ENCODE results near the gene AKAP13.

The AKAP13 gene

DNA sequence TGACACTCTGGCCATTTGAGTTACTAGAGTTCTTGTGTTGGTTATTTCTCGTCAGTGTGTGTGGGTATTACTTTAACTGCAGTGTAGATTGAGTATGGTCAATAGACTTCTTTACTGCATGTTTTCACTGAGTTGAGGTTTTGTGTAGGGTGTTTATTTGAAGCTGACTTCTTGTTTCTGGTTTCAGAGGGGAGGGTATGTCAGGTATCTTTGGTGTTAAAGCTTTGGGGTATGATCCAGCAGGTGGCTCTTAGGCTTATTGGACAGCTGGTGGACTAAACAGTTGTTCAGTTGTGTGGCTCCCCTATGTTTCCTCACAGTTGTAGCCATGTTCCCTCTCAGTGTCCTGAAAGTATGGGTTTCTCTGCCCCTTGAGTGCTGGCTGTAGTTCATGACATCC lies 72.0 kb downstream of the AKAP13 start:
- no peak for DNase-seq

DNA sequence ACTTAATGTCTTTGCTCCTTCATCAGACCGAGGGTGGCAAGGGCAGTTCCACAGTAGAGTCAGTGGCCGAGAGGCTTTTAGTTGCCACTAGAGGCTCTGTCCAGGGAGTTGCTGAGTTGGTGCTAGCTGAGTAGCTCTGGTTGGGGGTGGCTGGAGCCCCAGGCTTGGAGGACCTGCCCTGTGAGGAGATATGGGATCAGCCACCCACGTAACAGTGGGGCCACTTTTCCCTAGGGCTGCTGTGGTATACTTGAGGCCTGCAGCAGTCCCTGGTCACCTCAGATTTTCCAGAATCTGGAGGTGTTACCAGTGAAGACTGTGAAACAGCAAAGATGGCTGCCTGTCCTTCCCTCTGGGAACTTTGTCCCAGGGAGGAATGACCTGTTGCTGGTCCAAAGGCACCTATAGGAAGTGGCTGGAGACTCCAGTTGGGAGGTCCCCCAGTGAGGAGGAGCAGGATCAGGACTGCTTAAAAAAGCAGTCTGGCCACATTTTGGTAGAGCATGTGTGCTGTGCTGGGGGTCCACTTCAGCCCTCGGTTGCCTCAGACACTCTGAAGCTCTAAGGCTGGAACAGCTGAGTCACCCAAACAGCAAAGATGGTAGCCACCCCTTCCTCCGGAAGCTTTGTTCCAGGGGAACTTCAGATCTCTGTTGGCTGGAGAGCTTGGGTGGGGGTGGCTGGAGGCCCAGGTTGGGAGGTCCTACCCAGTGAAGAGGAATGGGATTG lies 72.9 kb downstream of the AKAP13 start:
- no peak for DNase-seq

DNA sequence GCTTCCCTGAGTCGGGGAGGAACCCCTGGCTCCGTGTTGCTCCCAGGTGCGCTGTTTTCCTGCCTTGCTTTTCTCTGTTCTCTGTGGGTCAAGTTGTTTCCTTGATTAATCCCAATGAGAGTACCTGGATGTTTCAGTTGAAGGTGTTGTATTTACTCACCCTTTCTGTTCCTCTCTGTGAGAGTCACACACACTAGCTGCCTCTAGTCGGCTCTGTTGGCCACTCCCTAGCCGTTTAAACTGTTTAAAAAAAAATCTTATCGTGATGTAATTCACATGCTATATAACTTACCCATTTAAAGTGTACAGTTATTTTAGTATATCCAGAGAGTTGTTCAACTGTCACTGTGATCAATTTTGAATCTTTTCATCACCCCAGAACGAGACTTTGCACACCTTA lies 74.0 kb downstream of the AKAP13 start:
- no peak for DNase-seq

DNA sequence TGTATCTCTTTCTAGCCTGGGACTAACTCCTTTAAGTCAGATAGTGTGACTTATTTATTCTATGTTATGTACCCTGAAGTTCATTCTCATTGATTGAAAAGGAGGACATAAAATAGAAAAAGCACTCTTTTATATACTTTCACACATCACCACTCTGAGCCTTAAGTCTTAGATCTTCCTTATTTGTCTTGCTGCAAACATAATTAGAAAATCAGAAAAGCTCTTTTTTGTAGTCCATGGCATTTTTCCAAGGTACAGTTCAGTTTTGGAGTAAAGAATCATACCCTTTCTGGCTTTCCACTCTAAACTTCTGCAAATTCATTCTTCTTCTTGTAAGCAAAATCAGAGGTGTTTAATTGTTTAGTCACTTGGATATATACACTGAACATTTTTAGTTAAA lies 75.5 kb downstream of the AKAP13 start:
- DNase-seq: no peak

DNA sequence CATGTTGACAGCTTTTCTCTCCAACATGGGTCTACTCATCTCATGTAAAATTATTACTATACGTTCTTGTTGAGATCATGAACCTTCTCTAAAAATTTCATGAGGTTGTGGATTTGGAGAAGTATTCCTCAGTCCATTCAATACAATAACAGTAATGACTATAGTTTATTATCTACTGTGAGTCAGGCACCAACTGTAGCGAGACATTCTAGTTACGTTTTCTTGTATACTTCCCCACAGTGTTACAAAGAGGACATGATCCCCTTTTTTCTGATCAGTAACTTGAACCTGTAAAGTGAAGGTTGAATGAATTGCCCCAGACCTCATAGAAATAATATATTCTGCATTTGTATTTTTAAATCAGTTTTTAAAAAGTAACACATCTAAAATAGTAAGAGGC lies 76.4 kb downstream of the AKAP13 start:
- DNase-seq: no peak

DNA sequence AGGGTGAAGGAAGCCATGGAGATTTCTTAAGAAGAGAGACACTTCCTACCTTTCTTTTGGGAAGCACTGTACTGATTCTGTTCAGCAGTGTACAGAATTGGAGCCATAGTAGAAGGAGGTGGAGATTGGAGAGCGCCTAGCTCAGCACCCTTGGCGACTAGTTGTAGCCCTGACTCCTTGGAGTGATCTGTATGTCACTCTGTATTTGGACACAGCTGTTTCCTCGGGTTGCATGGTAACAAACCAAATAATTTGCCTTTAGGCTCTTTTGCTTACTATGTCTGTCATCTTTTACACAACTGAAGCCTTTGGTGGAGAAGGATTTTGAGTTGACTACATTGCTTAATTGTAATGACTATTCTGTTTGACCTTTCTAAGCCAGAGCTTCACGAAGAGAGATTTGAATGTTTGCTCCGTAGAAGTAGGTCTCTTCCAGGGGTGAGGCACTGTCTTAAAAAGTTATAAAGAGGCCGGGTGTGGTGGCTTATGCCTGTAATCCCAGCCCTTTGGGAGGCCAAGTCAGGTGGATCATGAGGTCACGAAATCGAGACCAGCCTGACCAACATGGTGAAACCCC lies 77.1 kb downstream of the AKAP13 start:
- DNase-seq: peak; percentile 33

DNA sequence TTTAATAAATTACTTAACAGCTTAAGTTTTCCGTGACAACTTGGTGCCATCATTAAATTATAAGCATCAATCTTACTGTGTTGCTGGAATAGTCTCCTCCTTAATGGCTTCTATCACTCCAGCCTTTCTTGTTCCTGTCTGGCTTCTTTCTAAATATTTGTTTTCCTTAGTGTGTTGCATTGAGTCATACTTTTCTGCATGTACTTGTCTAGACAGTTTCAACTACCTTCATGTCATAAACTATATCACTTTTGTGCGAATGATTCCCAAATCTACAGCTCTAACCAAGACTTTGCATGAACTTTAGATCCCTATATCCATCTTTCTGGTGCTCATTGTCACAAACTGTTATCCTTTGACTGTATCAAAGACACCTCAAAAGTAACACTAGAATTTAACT lies 78.4 kb downstream of the AKAP13 start:
- DNase-seq: no peak

DNA sequence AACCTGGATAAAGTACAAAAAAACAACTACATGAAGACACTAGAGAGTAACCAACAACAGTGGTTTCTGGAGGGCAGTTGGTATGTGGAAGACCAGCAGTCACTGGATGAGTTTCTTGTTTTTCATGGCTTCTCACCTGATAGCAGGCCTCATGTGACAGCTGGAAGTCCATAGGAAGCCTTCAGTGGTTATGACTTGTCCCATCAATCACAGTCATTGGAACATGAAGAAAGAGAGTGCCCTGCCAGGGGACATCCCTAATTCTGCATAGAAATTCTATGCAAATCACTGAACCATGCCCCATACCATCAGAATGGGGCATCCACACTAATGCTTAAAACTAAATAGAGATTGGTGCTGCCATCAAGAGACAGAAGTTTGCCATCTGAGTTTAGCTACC lies 81.6 kb downstream of the AKAP13 start:
- peak; percentile 42 for DNase-seq

DNA sequence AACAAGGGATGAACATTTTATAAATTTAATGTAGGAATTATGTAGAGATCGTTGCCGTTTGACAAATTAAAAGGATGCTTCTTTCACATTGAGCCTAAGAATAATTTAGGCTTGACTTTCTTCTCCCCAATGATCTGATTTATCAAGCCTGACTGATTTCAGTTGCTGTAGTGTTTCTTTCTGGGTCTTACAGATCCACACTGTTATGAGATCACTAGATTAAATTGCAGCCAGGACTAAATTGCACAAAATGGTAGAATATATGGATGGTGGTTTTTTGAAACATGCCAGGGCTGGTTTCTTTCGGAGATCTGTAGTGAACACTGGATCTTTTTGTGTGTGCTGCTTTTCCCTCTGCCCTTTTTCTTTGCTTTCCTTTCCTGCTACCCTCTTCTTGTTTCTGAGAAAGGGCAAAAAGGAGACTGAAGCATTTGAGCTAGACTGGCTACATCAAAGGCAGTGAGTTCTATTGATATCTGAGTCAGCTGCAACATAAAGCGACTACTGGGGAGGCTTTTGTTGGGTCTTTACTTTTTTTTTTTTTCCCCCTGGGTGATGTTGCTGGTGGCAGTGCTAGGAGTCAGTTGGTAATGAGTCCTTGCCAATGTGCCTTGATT lies 83.0 kb downstream of the AKAP13 start:
- DNase-seq: peak; percentile 24

DNA sequence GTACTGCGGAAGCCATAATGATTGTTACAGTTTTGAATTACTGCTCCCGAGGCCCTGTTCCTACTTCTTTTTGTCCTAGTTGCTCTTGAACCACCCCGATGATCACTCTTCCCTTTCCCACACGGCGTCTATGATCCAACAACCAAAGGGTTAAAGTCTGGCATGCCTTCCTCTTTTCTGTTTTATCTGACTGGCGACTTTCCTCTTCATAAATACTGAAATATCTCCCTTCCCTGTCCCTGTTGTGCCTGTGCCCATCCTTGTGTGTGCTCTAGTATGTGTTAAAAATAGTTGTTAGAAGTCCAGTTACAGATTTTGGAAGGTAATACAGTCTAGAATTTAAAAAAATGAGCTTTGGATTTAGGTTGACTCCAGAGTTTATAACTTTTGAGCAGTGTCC lies 83.6 kb downstream of the AKAP13 start:
- no peak for DNase-seq

DNA sequence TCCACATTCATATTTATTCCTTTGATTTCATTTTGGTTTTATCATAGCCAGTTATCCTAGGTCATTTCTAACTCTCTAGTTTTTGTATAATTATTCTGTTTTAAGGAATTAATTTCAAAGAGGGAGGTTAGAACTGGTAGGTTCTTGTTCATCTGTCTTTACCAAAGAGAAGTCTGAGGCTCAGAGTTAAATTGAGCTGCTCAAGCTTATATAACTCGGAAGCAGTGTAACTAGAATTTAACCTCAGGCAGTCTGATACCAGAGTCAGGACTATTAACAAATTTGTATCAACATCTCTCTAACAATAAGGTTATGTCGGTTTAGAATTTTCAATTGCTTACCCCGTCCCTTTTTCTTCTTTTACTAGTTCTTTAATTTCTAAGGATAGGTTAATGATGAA lies 84.1 kb downstream of the AKAP13 start:
- no peak for DNase-seq

DNA sequence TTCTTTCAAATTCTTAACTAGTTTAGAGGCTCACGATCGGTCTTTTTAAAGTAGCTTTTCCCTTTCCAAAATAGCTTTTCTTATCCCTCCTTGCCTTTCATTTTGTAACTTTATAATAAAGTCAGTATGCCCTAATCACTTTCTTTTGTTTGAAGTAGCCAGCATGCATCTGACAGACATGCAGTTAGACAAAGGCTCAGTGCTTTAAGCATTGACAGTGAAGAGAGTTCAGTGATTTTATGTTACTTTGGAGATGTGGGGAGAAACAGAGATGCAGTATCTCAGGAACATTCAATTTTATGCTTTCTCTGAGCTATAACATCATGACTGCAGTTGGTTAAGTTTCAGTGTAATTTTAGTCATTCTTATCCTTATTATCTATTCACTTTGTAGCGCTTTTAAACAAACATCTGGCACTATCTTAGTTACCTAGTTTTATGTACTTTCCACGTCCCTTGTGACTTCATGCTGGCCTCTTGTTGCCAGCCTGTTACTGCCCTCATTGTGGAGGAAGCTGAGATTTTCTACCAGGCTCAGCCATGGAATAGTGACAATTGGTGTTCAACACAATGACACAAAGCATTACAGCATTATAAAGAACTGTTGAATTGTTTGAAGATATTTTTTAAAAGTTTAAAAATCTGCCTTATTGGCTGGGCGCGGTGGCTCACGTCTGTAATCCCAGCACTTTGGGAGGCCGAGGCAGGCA lies 90.3 kb downstream of the AKAP13 start:
- peak; percentile 68 for DNase-seq

DNA sequence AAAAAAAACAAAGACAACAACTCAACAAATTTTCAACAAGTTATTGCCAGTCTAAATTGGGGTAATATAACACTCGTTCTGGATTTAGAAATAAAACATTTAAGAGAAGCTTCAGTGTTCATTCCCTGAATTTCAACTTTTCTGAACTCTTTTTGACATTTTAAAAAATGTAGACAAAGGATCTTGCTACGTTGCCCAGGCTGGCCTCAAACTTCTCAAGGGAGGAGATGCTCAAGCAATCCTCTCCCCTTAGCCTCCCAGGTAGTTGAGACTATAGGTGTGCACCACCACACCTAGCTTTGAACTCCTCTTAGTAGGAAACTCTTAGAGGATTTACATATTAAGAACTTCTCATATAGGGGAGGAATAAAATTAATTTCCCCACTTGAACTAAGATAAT lies 91.9 kb downstream of the AKAP13 start:
- DNase-seq: no peak

DNA sequence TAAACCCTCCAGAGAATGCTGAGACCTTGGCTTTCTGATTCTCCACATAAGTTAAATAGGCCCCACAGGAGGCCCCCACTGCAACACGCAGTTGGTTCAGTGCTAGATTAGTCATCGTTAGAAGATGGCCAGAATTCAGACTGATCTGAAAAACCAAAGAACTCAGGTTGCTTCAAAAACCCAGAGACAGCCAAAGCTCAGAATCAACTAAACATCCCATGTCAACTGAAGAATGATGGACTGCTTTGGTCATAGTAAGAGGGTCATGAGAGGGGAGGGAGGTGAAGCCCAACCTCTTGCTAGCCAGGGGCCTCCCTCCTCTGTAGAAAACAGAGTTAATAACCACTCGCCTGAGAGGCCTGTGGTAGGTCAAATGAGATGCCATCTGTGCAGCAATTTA lies 93.1 kb downstream of the AKAP13 start:
- DNase-seq: peak; percentile 84

DNA sequence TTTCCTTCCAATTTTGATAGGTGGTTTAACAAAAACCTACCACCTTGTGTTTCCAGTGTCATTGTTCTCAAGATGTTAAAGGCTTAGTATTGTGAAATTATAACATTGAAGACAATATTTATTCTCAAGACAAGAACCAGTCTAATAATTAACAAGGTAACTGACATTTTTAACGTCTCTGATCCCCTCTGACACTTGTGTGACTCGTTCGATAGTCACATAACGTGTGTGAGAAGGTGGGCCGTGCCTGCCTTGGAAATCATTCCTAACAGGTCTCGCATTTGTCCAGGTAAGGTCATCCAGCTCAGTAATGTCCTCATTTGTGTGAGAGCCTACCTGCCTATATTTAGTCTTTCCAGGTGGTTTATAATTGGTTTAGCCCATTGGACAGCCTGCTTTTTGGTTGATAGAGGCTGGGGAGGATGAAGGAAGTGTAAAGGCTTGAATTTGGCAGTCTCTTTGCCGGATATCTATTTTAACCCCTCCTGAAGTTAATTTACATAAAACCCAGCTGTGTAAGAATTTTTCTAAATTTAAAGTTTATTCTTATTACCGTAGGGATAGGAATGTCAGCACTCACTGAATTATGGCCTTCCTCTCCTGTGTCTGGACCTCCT lies 94.4 kb downstream of the AKAP13 start:
- DNase-seq: peak; percentile 13

DNA sequence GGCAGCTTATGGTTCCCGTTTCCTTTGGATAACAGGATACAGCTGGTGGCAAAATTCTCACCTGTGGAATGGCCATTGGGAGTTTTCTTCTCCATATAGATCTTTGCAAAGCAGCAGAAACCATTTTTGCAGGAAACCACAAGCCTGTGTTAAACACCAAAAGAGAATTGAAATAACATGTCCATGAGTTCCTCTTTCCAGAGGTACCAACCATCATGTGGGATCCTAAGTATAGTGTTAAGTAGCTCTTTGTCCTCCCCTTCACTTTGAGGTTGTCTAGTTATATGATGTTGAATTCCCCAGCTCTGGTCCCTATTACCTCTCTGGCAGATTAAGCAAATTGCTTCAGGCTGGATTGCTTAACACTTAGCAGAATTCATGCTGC lies 94.9 kb downstream of the AKAP13 start:
- DNase-seq: peak; percentile 44

DNA sequence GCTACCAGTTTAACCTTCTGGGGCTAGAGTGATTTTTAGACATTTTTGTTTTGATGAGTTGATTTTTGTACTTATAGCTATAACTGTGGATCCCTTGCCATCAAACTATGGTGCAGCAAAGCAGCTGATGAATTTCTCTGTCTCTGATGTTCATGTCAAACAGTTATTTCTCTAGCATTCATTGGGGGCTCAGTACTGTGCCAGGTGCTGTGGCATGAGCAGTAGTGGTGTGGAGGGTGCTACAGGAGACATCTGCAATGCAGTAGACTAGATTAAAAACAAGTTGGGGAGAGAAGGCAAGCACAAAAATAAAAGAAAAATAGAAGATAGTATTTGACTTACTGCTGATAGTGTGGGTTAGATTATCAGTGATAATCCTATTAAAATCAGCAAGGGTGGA lies 95.3 kb downstream of the AKAP13 start:
- no peak for DNase-seq

DNA sequence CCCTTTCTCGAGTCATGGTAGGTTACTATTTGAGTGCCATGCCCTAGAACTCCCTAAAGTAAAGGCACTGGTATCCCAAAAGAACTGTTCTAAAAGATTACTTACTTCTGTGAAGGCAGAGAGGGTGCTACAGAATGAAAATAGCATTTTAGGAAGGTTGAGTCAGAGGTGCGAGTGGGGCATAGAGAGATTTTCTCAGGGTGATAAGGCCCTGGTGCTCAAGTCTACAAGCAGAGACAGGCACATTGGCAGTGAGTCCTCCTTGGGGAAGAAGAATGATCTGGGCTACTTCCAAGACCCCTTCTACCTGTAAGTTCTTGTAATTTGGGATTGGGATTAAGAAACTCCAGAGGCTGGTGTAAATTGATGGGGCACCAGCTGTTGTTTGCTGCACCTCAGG lies 96.7 kb downstream of the AKAP13 start:
- DNase-seq: no peak

DNA sequence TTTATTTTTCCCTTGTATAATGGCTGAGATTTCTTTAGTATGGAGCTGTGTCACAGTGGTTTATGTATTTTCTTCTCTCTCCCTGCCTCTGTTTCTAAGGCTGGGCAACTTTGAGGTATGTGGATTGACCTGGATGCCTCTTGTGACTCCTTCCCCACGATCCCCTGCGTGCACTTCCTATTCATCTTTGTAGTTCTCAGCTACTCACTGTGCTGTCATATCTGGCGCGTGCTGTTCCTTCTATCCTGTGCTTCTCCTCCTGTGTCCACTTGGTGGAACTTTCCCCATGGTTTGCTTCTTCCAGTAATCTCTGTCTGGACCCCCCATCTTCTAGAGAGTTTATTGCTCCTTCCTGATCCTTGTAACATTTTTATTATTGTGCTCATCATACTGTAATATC lies 97.3 kb downstream of the AKAP13 start:
- DNase-seq: peak; percentile 54

DNA sequence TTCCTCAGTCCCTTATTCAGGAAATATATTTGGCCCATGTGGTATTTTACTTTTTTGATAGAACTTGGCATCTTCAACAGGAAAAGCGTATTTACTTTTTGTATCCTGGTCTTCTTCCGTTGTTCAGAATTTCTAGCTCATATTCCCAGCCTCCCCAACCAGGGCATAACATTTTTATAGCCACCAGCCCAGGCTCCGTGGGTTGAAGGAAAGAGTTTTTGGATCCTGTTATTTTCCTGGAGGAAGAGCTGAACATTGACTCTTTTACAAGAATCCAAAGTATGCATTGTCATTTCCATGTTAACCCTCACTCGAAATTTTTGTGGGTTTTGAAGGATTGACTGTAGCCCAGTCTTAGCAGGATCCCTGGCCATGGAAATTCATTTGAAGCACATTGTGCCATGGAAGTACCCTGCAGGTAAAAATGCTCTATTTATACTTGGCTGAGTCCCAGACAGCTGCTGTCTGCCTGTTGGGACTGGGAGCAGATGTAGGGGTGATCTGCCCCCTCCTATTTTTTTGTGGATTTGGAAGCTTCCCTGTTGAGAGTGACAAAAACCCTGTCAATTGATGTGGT lies 98.8 kb downstream of the AKAP13 start:
- peak; percentile 97 for DNase-seq

DNA sequence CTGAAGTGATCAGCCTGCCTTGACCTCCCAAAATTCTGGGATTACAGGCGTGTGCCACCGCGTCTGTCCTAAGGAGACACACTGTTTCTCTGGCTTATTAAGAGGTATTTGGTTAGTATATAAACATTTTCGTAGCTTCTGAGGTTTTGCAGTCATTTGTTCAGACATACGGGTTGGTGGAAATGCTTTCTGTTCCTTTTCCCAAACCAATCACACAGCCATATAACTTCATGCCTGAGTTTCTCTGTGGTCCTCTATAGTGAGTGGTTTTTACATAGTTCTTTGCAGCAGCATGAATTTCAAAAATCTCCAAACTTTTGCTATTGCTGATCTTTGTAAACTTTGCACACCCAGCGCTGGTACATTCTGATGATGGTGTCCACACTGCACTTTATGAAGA lies 100.5 kb downstream of the AKAP13 start:
- DNase-seq: no peak

DNA sequence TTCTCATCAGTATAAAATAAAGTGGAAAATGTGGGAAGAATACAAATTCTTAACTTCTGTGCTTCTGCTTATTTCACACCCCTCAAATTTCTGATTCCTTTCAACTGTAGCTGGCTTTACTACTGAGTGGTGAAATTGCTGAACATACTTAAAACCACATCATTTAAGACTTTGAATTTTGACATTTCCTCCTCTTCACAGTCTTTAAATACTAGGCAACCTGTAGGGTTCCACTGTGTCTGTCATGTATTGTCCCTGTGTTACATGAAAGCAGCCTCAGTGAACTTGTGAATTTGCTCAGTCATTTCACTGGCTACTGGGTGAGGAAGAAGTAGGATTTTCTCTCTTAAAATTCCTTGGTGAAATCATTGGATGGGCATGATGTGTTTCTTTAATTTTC lies 101.1 kb downstream of the AKAP13 start:
- DNase-seq: peak; percentile 26

DNA sequence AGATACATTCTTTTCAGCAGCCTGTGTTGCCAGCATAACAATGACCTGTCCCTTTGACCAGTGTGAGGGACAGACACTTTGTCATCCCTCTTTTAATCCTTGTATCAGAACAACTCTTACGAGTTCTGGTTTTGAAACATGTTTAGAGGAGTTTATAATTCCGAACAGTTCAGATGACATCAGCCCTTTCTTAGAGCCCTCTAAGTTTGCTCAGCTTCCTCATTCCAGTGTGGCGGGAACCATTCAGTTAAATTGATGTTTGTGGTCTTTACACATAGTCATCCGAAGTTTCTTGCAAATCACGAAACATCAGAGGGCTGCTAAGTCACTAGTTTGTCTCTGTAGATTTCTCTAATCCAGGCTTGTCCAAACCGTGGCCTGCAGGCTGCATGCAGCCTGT lies 102.5 kb downstream of the AKAP13 start:
- DNase-seq: no peak

All from NCI-H69 (cell line).